ENCODE data around the gene ATP13A3. TPM values are rescaled to one million over a fixed set of nuclear protein-coding genes. Genes with fewer than 3 reads are reported as not detected.

Gene ATP13A3
- total RNA-seq, 4 donors from 2014 or later = 84.6 to 106 (median 101) TPM

GRCh38 chr3:194384569-194385001 is 102.2 kb downstream of the ATP13A3 start:
- no peak for DNase-seq (ENCODE audit: low spot score in 2 of 2)
- no peaks in the 10 kb centered on the region for H3K9me3 ChIP-seq
- H3K27me3 ChIP-seq = peaks cover 0 to 4% of the 10 kb centered on the region in 2 donors
- TF ChIP-seq CTCF (IDR thresholded peaks at IDR 0.05) = no peak
- TF ChIP-seq POLR2A (IDR thresholded peaks at IDR 0.05) = no peak
- TF ChIP-seq EP300 (IDR thresholded peaks at IDR 0.05) = no peak
- peaks cover 0 to 6% (median 0%) of the 10 kb centered on the region in 4 donors for H3K4me1 ChIP-seq
- H3K27ac ChIP-seq = no peak overlapping the region
- H3K36me3 ChIP-seq = no peaks in the 10 kb centered on the region
- no peak overlapping the region for H3K4me3 ChIP-seq
- 90 to 92% methylated on average over 12 of the region's 12 CpGs for WGBS, 2 donors

DNA sequence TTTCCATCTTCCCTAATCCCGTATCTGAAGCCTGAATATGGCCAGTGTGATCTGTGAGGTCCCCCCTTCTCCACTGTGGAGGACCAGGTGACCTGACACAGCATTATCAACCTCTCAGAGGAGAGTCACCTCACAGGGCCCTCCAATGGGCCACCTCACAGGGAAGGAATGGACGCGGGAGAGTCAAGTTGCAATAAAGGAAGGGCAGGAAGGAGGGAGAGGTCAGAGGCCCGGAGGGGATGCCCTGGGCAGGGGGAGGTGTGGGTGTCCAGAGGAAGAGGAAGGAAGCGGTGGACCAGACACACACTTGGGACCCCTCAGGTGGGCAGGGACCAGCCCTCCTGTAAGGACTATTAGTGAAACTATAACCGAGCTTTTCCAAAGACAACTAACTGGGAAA is 102.6 kb downstream of the ATP13A3 start:
- H3K27ac ChIP-seq = no peak overlapping the region
- H3K9me3 ChIP-seq = no peaks in the 10 kb centered on the region
- peaks cover 0 to 6% (median 0%) of the 10 kb centered on the region in 4 donors for H3K4me1 ChIP-seq
- H3K4me3 ChIP-seq = no peak overlapping the region
- H3K27me3 ChIP-seq = peaks cover 0 to 4% of the 10 kb centered on the region in 2 donors
- H3K36me3 ChIP-seq = no peaks in the 10 kb centered on the region
- no peak for TF ChIP-seq CTCF (IDR thresholded peaks at IDR 0.05)
- TF ChIP-seq POLR2A (IDR thresholded peaks at IDR 0.05) = no peak
- no peak for TF ChIP-seq EP300 (IDR thresholded peaks at IDR 0.05)
- DNase-seq (ENCODE audit: low spot score in 2 of 2) = no peak
- 76 to 77% methylated on average over 6 of the region's 6 CpGs for WGBS, 2 donors

- H3K4me3 ChIP-seq = no peak overlapping the region
- H3K9me3 ChIP-seq = no peaks in the 10 kb centered on the region
- no peak for TF ChIP-seq EP300 (IDR thresholded peaks at IDR 0.05)
- TF ChIP-seq POLR2A (IDR thresholded peaks at IDR 0.05) = no peak
- no peak for TF ChIP-seq CTCF (IDR thresholded peaks at IDR 0.05)
- H3K36me3 ChIP-seq = no peaks in the 10 kb centered on the region
- no peak for DNase-seq (ENCODE audit: low spot score in 2 of 2)
- 90 to 95% methylated on average over 14 of the region's 14 CpGs for WGBS, 2 donors
- peaks cover 0 to 6% of the 10 kb centered on the region in 2 donors for H3K27me3 ChIP-seq
- peaks cover 0 to 6% (median 0%) of the 10 kb centered on the region in 4 donors for H3K4me1 ChIP-seq
- H3K27ac ChIP-seq = no peak overlapping the region
Measured at GRCh38 chr3:194383276-194383940, 103.4 kb downstream of the ATP13A3 start.

GRCh38 chr3:194382892-194383223 is 103.9 kb downstream of the ATP13A3 start:
- Histone ChIP-seq H3K27ac (no peak overlapping the region), H3K36me3 (no peaks in the 10 kb centered on the region), H3K9me3 (no peaks in the 10 kb centered on the region), H3K4me1 (peaks cover 0 to 6% (median 0%) of the 10 kb centered on the region in 4 donors), H3K4me3 (no peak overlapping the region), H3K27me3 (peaks cover 0 to 10% of the 10 kb centered on the region in 2 donors)
- TF ChIP-seq EP300 (IDR thresholded peaks at IDR 0.05) = no peak
- TF ChIP-seq CTCF (IDR thresholded peaks at IDR 0.05) = no peak
- TF ChIP-seq POLR2A (IDR thresholded peaks at IDR 0.05) = no peak
- WGBS, 2 donors = 81 to 84% methylated on average over 9 of the region's 9 CpGs
- no peak for DNase-seq (ENCODE audit: low spot score in 2 of 2)

DNA sequence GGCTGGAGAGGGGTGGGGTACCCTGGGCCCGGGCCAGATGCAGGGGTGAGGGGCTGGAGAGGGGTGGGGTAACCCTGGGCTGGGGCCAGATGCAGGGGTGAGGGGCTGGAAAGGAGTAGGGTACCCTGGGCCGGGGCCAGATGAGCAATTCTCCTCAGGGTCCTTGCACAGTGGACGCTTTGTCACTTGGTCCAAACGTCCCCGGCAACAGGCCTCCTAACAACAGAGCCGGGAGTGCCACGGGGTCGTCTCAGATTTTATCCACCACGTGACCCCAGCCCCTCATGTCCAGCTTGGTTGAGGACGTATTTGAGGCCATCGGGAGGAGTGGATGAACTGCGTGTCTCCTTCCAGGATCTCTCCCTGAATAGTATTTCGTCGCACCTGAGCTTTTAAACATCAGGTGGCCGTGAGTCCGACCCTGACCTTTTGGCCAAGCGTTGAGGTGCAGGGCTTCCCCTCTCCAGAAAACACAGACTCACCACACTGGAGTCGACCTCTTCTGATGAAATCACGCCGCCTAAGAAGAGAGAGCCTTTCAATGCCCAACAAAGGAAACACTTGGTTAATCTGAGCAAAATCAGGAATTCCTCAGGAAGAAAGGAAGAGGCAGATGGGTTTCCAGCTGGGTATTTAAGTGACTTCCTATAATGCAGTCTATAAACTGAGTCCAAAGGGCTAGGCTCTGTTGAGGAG is 104.5 kb downstream of the ATP13A3 start:
- no peak for DNase-seq (ENCODE audit: low spot score in 2 of 2)
- no peaks in the 10 kb centered on the region for H3K36me3 ChIP-seq
- WGBS, 2 donors = 52 to 54% methylated on average over 20 of the region's 20 CpGs
- TF ChIP-seq POLR2A (IDR thresholded peaks at IDR 0.05) = no peak
- TF ChIP-seq CTCF (IDR thresholded peaks at IDR 0.05) = no peak
- no peak for TF ChIP-seq EP300 (IDR thresholded peaks at IDR 0.05)
- no peaks in the 10 kb centered on the region for H3K9me3 ChIP-seq
- H3K27me3 ChIP-seq = peaks cover 0 to 10% of the 10 kb centered on the region in 2 donors
- no peak overlapping the region for H3K27ac ChIP-seq
- H3K4me1 ChIP-seq = peaks cover 0 to 6% (median 0%) of the 10 kb centered on the region in 4 donors
- no peak overlapping the region for H3K4me3 ChIP-seq
